ENCODE data around the gene DIDO1.

DIDO1 gene

DNA sequence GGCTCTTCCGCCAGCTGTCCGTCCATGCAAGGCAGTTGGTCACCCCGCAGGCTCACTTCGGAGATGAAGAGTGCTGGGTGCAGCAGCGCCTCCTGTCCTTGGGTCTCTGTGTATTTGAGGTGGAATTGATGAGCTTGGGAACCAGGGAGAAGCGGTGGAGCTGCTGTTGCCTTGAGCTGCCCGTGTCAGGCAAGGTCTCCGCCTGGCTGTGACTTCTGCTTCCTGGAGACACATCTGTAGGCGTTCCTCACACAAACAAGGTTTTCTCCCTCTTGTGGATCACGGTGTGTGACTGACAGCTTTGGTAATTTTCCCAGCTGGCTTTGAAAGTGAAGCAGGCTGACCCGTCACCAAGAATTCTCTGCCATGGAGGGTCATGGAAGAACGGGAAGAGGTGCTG is 23.7 kb upstream of the DIDO1 start:
- no peak for DNase-seq

DNA sequence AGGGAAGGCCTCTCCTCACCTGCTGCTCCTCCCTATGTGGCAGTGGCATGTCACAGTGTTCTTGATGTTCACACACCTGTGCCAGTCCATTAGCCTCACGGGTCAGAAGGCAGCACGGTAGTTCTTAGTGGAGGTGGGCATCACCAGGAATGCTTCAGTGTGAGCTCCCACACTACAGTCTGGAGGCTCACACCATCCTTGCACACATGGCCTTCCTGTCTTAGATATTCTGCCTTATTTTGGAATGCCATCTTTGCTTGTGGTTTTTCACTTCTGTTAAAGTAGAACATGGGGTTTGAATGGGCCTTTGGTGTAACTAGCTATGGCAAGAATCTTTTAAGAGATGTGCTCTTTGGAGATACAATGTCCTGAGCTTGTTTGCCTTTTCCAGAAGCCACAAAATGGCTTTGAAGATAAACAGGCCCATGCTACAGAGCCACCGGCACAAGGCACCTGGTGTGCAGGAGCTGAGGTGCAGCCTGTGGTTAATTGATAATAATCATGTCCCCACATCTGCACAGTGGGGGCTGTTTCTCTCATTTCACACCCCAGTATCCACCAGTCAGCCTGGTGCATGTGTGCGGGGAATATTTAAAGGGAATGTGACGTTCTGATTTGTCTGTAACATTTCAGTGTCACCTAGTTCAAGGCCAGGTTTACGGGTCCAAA is 23.0 kb upstream of the DIDO1 start:
- DNase-seq, result no peak

GRCh38 chr20:62947532-62948300 is 21.4 kb upstream of the DIDO1 start:
- DNase-seq, result no peak

DNA sequence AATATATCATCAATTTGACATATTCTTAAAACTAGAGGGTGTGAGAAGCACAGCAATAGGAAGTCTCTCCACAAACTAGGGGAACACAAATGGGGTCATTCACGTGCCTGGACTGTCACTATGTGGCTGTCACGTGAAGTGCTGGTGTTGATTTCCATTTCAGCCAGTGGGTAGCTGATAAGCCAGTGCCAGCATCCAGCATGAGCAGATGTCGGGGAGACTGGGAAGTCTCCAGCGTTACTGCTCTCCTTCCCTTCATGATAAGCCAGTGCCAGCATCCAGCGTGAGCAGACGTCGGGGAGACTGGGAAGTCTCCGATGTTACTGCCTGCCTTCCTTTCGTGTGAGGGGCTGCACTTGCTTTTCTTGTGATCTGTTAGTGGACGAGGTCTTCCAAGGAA is 20.6 kb upstream of the DIDO1 start:
- no peak for DNase-seq

GRCh38 chr20:62945771-62946339 is 19.6 kb upstream of the DIDO1 start:
- DNase-seq, result no peak

GRCh38 chr20:62944746-62945145 is 18.4 kb upstream of the DIDO1 start:
- no peak for DNase-seq

DNA sequence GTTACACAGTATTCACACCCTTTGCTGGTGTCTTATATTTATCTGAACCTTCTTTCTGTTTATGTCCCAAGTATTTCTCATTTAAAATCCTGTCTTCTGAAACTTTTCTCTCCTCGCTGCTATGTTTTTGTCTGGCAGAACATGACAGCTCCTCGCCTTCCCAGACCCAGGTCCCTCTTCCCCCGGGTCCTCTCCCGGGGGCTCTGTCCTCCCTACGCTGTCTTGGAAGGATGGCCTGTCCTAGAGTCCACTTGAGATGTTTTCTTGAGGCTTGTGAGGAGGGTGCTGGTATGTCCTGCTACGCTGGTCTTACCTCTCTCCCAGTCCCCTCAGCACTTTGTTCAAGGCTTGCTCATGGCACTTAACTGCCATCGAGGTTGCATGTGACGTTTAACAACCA is 17.9 kb upstream of the DIDO1 start:
- no peak for DNase-seq

GRCh38 chr20:62943396-62943795 is 17.1 kb upstream of the DIDO1 start:
- no peak for DNase-seq

DNA sequence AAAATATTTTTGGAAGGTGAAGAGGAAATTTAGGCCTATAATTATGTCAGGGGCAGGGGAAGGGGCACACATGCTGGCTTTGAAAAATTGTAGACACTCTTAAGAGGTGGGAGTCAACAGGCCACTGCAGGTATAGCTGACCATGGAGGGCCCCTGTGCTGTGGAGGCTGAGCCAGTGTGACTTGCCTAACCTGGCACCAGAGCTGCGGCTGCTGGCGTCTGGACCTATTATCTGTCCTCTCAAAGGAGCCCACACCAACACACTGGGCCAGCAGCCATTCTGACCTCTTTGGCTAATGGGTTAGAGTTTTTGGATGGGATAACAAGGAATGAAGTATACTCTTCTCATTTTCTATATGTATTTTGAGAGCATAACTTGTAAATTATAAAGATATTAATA is 16.2 kb upstream of the DIDO1 start:
- no peak for DNase-seq

DNA sequence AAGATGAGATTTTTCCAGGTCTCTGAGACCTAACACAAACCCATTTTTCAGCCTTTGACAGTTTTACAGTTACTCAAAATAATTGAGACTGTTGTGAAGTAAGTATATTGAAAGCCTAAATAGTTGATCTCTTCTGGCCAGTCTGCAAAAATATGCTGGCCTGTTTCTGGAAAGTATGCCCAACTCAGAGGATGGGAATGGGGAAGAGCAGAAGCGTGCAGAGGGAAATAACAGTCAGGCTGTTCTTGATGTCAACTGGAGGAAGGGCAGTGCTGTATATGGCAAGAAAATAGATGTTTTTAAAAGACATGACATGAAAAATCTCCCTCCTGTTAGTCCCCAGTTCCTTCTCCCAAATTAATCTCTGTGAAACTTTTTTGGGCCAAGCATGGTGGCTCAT is 15.5 kb upstream of the DIDO1 start:
- no peak for DNase-seq

GRCh38 chr20:62940875-62941274 is 14.6 kb upstream of the DIDO1 start:
- DNase-seq, result no peak

GRCh38 chr20:62938105-62938888 is 12.0 kb upstream of the DIDO1 start, which contains the start of gene GID8:
Gene GID8, plus strand, starts transcription at chr20:62938147. Its CDS starts 3,356 bp downstream, at chr20:62941503.
- peak; percentile 43 for DNase-seq

- peak; percentile 97 for DNase-seq
Observed at GRCh38 chr20:62937268-62938104, 11.2 kb upstream of the DIDO1 start.

GRCh38 chr20:62935968-62936585 is 9.8 kb upstream of the DIDO1 start:
- no peak for DNase-seq

DNA sequence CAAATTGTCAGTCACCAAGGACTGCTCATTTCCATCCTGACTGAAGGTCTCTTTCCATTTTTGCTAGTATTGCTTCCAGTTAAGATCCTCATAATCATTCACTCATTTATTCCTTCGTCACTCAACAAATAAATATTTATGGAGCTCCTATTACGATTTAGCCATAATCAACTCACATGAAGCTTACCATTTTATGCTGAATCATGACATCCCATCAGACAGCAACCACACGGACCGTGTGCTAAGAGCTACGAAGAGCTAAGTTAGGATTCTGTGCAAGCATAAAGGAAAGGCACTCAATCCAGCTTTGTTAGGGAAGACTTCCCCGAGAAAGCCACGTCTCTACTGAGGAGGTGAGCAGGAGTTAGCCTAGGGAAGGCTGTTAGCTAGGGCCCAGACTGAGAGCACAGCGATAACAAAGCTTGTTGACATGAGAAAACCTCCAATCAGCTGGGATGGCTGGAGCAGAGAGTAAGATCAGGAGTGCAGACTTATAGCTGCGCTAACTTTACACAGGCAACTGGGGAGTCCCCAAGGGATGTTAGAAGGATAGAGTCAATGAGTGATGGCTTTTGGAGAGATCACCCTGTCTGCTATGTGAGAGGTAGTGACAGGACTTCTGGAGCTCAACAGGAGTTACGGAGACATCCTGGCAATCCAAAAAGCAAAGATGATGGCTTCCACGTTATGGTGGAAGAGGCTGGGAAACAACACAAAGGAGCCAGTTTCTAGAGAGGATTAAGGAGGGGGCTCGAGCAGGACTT is 9.1 kb upstream of the DIDO1 start:
- no peak for DNase-seq

- DNase-seq, result no peak
Observed at GRCh38 chr20:62933966-62934365, 7.7 kb upstream of the DIDO1 start.

GRCh38 chr20:62931464-62931863 is 5.2 kb upstream of the DIDO1 start:
- no peak for DNase-seq

- DNase-seq, result peak; percentile 43
Observed at GRCh38 chr20:62929051-62929538, 2.8 kb upstream of the DIDO1 start.

GRCh38 chr20:62928246-62928939 is 2.1 kb upstream of the DIDO1 start:
- DNase-seq, result no peak

GRCh38 chr20:62927128-62927705 is 912 bp upstream of the DIDO1 start:
- no peak for DNase-seq

Data from activated CD4-positive, alpha-beta T cell treated with anti-CD3 and anti-CD28 coated beads, Interleukin-2, amount 50 U/mL, for 1 hour (primary cell).